Osteocyte (in vitro differentiated cells): Measurements from ENCODE around the gene SCO2. TPM values are rescaled to one million over a fixed set of nuclear protein-coding genes. Genes with fewer than 3 reads are reported as not detected.

ENCODE experiments used
- DNase-seq: peaks from one replicate; pipeline ENCODE4 v3.0.0; 2021; ENCODE audit warnings: mixed read lengths; ENCODE audit not compliant: unreplicated experiment; ENCODE audit errors: extremely low spot score
- H3K27ac Mint-ChIP-seq: one replicate; pipeline ENCODE4 v1.8.0; 2021; ENCODE audit warnings: mild to moderate bottlenecking, mixed read lengths; ENCODE audit not compliant: unreplicated experiment
- H3K27me3 Mint-ChIP-seq: one replicate; pipeline ENCODE4 v1.8.0; 2021; ENCODE audit warnings: mixed read lengths; ENCODE audit not compliant: unreplicated experiment
- H3K36me3 Mint-ChIP-seq: one replicate; pipeline ENCODE4 v1.8.0; 2021; ENCODE audit warnings: mixed read lengths; ENCODE audit not compliant: unreplicated experiment
- H3K4me1 Mint-ChIP-seq: one replicate; pipeline ENCODE4 v1.8.0; 2021; ENCODE audit warnings: mixed read lengths; ENCODE audit not compliant: unreplicated experiment
- H3K4me3 Mint-ChIP-seq: one replicate; pipeline ENCODE4 v1.8.0; 2021; ENCODE audit warnings: mild to moderate bottlenecking, moderate library complexity, mixed read lengths; ENCODE audit not compliant: unreplicated experiment
- H3K9me3 Mint-ChIP-seq: one replicate; pipeline ENCODE4 v1.8.0; 2021; ENCODE audit warnings: mixed read lengths; ENCODE audit not compliant: unreplicated experiment
- CTCF ChIP-seq: fragments of 200-600 bp; sonication (generic); IDR thresholded peaks from 2 replicates; pipeline ENCODE4 v1.5.0; 2021; ENCODE audit warnings: antibody characterized with exemption, mild to moderate bottlenecking, moderate library complexity
- total RNA-seq: library from RNA; stranded (reverse); gene quantifications from 2 replicates; pipeline ENCODE4 v1.2.1, GENCODE V29; 2021

SCO2 gene
- total RNA-seq, 1 donor from 2014 or later: not detected

GRCh38 chr22:50532824-50533796 lies 7.7 kb upstream of the SCO2 start:
- Mint-ChIP-seq H3K4me1 (peaks cover 3% of the 10 kb centered on the region), H3K9me3 (no peaks in the 10 kb centered on the region), H3K4me3 (peak overlapping the region; percentile 57), H3K27ac (no peak overlapping the region), H3K27me3 (peaks cover 17% of the 10 kb centered on the region), H3K36me3 (no peaks in the 10 kb centered on the region)
- no peak for TF ChIP-seq CTCF
- DNase-seq: no peak

GRCh38 chr22:50531962-50532674 lies 6.7 kb upstream of the SCO2 start:
- TF ChIP-seq CTCF: no peak
- peaks cover 11% of the 10 kb centered on the region for H3K4me1 Mint-ChIP-seq
- no peaks in the 10 kb centered on the region for H3K9me3 Mint-ChIP-seq
- peaks cover 17% of the 10 kb centered on the region for H3K27me3 Mint-ChIP-seq
- no peaks in the 10 kb centered on the region for H3K36me3 Mint-ChIP-seq
- DNase-seq: peak; percentile 86
- H3K4me3 Mint-ChIP-seq: peak overlapping the region; percentile 71
- H3K27ac Mint-ChIP-seq: no peak overlapping the region

- H3K4me3 Mint-ChIP-seq: peak overlapping the region; percentile 71
- DNase-seq: no peak
- peaks cover 17% of the 10 kb centered on the region for H3K4me1 Mint-ChIP-seq
- H3K27me3 Mint-ChIP-seq: peaks cover 17% of the 10 kb centered on the region
- no peaks in the 10 kb centered on the region for H3K9me3 Mint-ChIP-seq
- TF ChIP-seq CTCF: no peak
- H3K27ac Mint-ChIP-seq: no peak overlapping the region
- no peaks in the 10 kb centered on the region for H3K36me3 Mint-ChIP-seq
These were observed 6.2 kb upstream of the SCO2 start for GRCh38 chr22:50531546-50531961.

- Mint-ChIP-seq H3K27me3 (peaks cover 17% of the 10 kb centered on the region), H3K4me3 (peak overlapping the region; percentile 71), H3K36me3 (no peaks in the 10 kb centered on the region), H3K9me3 (no peaks in the 10 kb centered on the region), H3K27ac (peak overlapping the region; percentile 59), H3K4me1 (peaks cover 17% of the 10 kb centered on the region)
- peak; percentile 86 for DNase-seq
- TF ChIP-seq CTCF: no peak
These were observed 5.6 kb upstream of the SCO2 start for GRCh38 chr22:50530877-50531545.
